ENCODE measurements around the gene HCK.

Gene HCK

DNA sequence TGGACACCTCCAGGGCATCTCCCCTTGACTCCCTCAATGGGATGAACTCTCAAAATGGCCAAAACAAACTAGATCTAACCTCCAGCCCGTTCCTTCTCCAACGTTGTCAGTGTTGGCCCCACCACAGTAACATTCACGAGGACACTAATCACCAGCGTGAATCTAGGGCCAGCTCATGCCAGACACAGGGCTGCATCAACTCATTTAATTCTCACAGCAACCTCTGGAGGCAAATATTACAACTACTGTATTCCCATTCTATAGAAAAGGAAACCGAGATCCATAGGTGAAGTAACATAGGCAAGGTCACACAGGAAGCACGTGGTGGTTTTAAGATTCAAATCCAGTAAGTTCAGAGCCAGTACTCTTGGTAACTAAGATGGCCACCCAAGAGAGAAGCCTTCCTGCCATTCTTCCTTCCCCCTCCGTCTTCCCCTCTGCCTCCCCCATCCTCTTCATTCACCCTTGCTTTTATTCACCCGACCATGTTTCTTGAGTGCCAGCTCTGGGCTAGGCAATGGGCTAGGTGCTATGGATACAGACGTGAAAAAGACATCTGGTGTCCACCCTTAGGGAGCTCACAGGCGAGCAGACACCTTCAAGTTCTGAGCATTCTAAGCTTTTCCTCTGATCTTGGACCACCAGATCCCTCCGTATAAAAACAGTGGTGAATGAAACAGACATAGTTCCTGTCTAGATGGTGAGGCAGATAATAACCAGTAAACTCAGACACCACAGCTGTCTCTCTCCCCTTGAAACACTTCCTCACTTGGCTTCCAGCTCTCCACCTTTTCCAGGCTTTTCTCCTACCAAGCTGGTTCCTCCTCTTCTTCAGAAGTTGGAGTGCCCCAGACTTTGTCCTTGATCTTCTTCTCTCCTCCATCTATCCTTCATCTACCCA lies 32.2 kb upstream of the HCK start (continued):
- TF ChIP-seq ZNF398 (tag by site-specific recombination; IDR thresholded peaks at IDR 0.05) (peak; percentile 48; the same call in 1 of the 2 replicates), ZNF223 (tag by site-specific recombination; IDR thresholded peaks at IDR 0.05) (no peak)

GRCh38 chr20:32021091-32021490 lies 31.0 kb upstream of the HCK start:
- Histone ChIP-seq H3K4me3 (ENCODE audit: low read depth, low read length) (no peak overlapping the region), H3K27ac (ENCODE audit: extremely low read depth, low read depth, low read length) (no peak overlapping the region), H3K36me3 (ENCODE audit: control insufficient read depth in 2 of 2, insufficient read depth in 1 of 2, low read length in 2 of 2) (no peaks in the 10 kb centered on the region), H3K4me1 (ENCODE audit: control insufficient read depth, insufficient read depth, low read length) (no peaks in the 10 kb centered on the region), H3K9me3 (ENCODE audit: control insufficient read depth, insufficient read depth, low read depth, low read length) (no peaks in the 10 kb centered on the region)
- POLR2A ChIA-PET: no interaction called here
- CTCF ChIA-PET: interaction anchor here (0.6 to 2.5 kb wide), 3 partner anchors 10 to 175 kb away, joined by 3 to 25 read pairs (median 5); no protein-coding TSS in a partner anchor
- TF ChIP-seq, protein P1, sequence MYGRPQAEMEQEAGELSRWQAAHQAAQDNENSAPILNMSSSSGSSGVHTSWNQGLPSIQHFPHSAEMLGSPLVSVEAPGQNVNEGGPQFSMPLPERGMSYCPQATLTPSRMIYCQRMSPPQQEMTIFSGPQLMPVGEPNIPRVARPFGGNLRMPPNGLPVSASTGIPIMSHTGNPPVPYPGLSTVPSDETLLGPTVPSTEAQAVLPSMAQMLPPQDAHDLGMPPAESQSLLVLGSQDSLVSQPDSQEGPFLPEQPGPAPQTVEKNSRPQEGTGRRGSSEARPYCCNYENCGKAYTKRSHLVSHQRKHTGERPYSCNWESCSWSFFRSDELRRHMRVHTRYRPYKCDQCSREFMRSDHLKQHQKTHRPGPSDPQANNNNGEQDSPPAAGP (tag by site-specific recombination; IDR thresholded peaks at IDR 0.05): no peak
- no peak for TF ChIP-seq ZNF140 (tag by site-specific recombination; IDR thresholded peaks at IDR 0.05)
- no peak for TF ChIP-seq ZBTB26 (tag by site-specific recombination; optimal IDR thresholded peaks at IDR 0.05)
- TF ChIP-seq ZNF350 (tag by site-specific recombination; IDR thresholded peaks at IDR 0.05): no peak
- no peak for TF ChIP-seq SP7 (tag by site-specific recombination; IDR thresholded peaks at IDR 0.05)
- TF ChIP-seq ZNF530 (tag by site-specific recombination; IDR thresholded peaks at IDR 0.05; ENCODE audit: low read depth): no peak
- no peak for TF ChIP-seq ZNF776 (tag by site-specific recombination; IDR thresholded peaks at IDR 0.05; ENCODE audit: borderline replicate concordance)
- TF ChIP-seq ZBTB6 (tag by site-specific recombination; IDR thresholded peaks at IDR 0.05): no peak
- no peak for TF ChIP-seq ZNF514 (tag by site-specific recombination; IDR thresholded peaks at IDR 0.05)
- TF ChIP-seq GLI2 (tag by site-specific recombination; IDR thresholded peaks at IDR 0.05; ENCODE audit: borderline replicate concordance, low read depth): no peak
- TF ChIP-seq ZNF521 (tag by site-specific recombination; IDR thresholded peaks at IDR 0.05): no peak
- TF ChIP-seq KLF16 (tag by site-specific recombination; IDR thresholded peaks at IDR 0.05): no peak
- TF ChIP-seq ZNF624 (tag by site-specific recombination; IDR thresholded peaks at IDR 0.05): no peak

DNA sequence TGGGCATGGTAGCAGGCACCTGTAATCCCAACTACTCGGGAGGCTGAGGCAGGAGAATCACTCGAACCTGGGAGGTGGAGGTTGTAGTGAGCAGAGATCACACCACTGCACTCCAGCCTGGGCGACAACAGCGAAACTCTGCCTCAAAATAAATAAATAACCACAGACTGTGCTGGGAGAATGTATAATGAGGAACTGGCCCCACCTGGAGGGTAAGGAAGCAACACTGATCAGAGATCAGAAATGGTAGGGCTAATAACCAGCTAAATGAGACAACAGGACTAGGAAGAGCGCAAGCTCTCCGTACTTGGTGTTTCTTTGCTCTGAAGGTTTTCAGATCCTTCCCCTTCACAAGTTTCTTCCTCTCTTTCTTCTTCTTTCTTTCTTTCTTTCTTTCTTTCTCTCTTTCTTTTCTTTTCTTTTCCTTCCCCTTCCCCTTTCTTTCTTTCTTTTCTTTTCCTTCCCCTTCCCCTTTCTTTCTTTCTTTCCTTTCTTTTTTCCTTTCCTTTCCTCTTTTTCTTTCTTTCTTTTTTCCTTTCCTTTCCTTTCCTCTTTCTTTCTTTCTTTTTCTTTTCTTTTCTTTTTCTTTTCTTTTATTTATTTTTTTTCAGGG lies 27.3 kb upstream of the HCK start:
- H3K36me3 ChIP-seq (ENCODE audit: control insufficient read depth in 2 of 2, insufficient read depth in 1 of 2, low read length in 2 of 2): no peaks in the 10 kb centered on the region
- CTCF ChIA-PET: interaction anchor here (0.5 to 0.6 kb wide), 2 partner anchors 8 to 170 kb away, joined by 3 to 4 read pairs; no protein-coding TSS in a partner anchor
- H3K4me1 ChIP-seq (ENCODE audit: control insufficient read depth, insufficient read depth, low read length): no peaks in the 10 kb centered on the region
- no peaks in the 10 kb centered on the region for H3K9me3 ChIP-seq (ENCODE audit: control insufficient read depth, insufficient read depth, low read depth, low read length)
- POLR2A ChIA-PET: no interaction called here
- H3K4me3 ChIP-seq (ENCODE audit: low read depth, low read length): no peak overlapping the region
- H3K27ac ChIP-seq (ENCODE audit: extremely low read depth, low read depth, low read length): no peak overlapping the region
- TF ChIP-seq ZNF621 (tag by site-specific recombination; IDR thresholded peaks at IDR 0.05) (no peak), ZNF132 (tag by site-specific recombination; IDR thresholded peaks at IDR 0.05; ENCODE audit: borderline replicate concordance) (no peak), ZNF571 (tag by site-specific recombination; IDR thresholded peaks at IDR 0.05) (no peak), PRDM1 (tag by site-specific recombination; IDR thresholded peaks at IDR 0.05) (peak; percentile 98), ZNF513 (tag by site-specific recombination; IDR thresholded peaks at IDR 0.05) (no peak), ZNF366 (tag by site-specific recombination; conservative IDR thresholded peaks at IDR 0.05) (peak; percentile 92), ZNF548 (tag by site-specific recombination; IDR thresholded peaks at IDR 0.05) (no peak), PRDM4 (tag by site-specific recombination; IDR thresholded peaks at IDR 0.05) (no peak)

Measured in HEK293 (cell line).